Measurements from ENCODE around the gene SH3RF3.
A peak's percentile ranks its signal among the peaks of the same experiment; 100 is the strongest.

Gene SH3RF3

GRCh38 chr2:109335631-109336176 lies 206.7 kb downstream of the SH3RF3 start:
- peak; percentile 74 for DNase-seq (ENCODE audit: low read depth)

- DNase-seq (ENCODE audit: low read depth): no peak
These were observed 207.3 kb downstream of the SH3RF3 start for GRCh38 chr2:109336296-109336695.

GRCh38 chr2:109337221-109337620 lies 208.2 kb downstream of the SH3RF3 start:
- DNase-seq (ENCODE audit: low read depth): no peak

- DNase-seq (ENCODE audit: low read depth): peak; percentile 77
These were observed 210.5 kb downstream of the SH3RF3 start for GRCh38 chr2:109339519-109339966.

GRCh38 chr2:109340381-109340780 lies 211.4 kb downstream of the SH3RF3 start:
- no peak for DNase-seq (ENCODE audit: low read depth)

- no peak for DNase-seq (ENCODE audit: low read depth)
These were observed 212.6 kb downstream of the SH3RF3 start for GRCh38 chr2:109341355-109342255.

- DNase-seq (ENCODE audit: low read depth): no peak
These were observed 213.3 kb downstream of the SH3RF3 start for GRCh38 chr2:109342256-109342850.

GRCh38 chr2:109342930-109343329 lies 213.9 kb downstream of the SH3RF3 start:
- DNase-seq (ENCODE audit: low read depth): no peak

GRCh38 chr2:109343460-109343859 lies 214.5 kb downstream of the SH3RF3 start:
- DNase-seq (ENCODE audit: low read depth): no peak

GRCh38 chr2:109344270-109344805 lies 215.3 kb downstream of the SH3RF3 start:
- no peak for DNase-seq (ENCODE audit: low read depth)

- DNase-seq (ENCODE audit: low read depth): no peak
These were observed 216.1 kb downstream of the SH3RF3 start for GRCh38 chr2:109345091-109345490.

GRCh38 chr2:109345653-109346480 lies 216.9 kb downstream of the SH3RF3 start:
- no peak for DNase-seq (ENCODE audit: low read depth)

- no peak for DNase-seq (ENCODE audit: low read depth)
These were observed 217.7 kb downstream of the SH3RF3 start for GRCh38 chr2:109346601-109347228.

- DNase-seq (ENCODE audit: low read depth): no peak
These were observed 218.6 kb downstream of the SH3RF3 start for GRCh38 chr2:109347626-109348025.

- no peak for DNase-seq (ENCODE audit: low read depth)
These were observed 219.2 kb downstream of the SH3RF3 start for GRCh38 chr2:109348190-109348589.

GRCh38 chr2:109348671-109349502 lies 219.9 kb downstream of the SH3RF3 start:
- DNase-seq (ENCODE audit: low read depth): no peak

- no peak for DNase-seq (ENCODE audit: low read depth)
These were observed 220.8 kb downstream of the SH3RF3 start for GRCh38 chr2:109349503-109350465.

GRCh38 chr2:109350526-109350925 lies 221.5 kb downstream of the SH3RF3 start:
- DNase-seq (ENCODE audit: low read depth): no peak

GRCh38 chr2:109351164-109351756 lies 222.3 kb downstream of the SH3RF3 start:
- peak; percentile 44 for DNase-seq (ENCODE audit: low read depth)

Data from amniotic epithelial cell (primary cell).